ENCODE measurements around the gene PSIP1.

GRCh38 chr9:15521254-15521653 lies 10.5 kb upstream of the PSIP1 start:
- TF ChIP-seq CTCF (IDR thresholded peaks at IDR 0.05; ENCODE audit: low read depth, low read length, poor library complexity, severe bottlenecking): no peak
- TF ChIP-seq EZH2phosphoT487 (IDR thresholded peaks at IDR 0.05; ENCODE audit: borderline replicate concordance, low read length): no peak
